Loucy (cell line): ENCODE measurements around the gene DRAXIN.

Experiments used
- CTCF ChIP-seq: fragments of 200-600 bp; sonication (generic); conservative IDR thresholded peaks from 2 replicates; pipeline ENCODE4 v1.5.1; 2014; ENCODE audit warnings: mild to moderate bottlenecking, antibody characterized with exemption, low read length
- EZH2phosphoT487 ChIP-seq: fragments of 200-600 bp; IDR thresholded peaks from 2 replicates; pipeline ENCODE4 v1.6.1; 2018; ENCODE audit warnings: antibody characterized with exemption, mild to moderate bottlenecking, moderate library complexity, borderline replicate concordance

- TF ChIP-seq CTCF, result no peak
- TF ChIP-seq EZH2phosphoT487, result no peak
Measured at GRCh38 chr1:11711490-11711889, 20.0 kb downstream of the DRAXIN start.
